T follicular helper cell (primary cell): ENCODE data around the gene LRP3.
"Not testable (repeated sequence)": the region's sequence is repeated elsewhere in the genome, so short reads cannot be mapped to it uniquely, and the experiment has no call there.

Experiments
- DNase-seq: peaks from one replicate; pipeline ENCODE4 v3.0.0-alpha.2; 2020; ENCODE audit warnings: low read depth
- total RNA-seq, 2 experiments: gene quantifications; one replicate each; lab custom pipeline; 2026; lab: John Stamatoyannopoulos, UW

Gene LRP3
- total RNA-seq, result 0.09 to 0.30 reads per million in 2 experiments

GRCh38 chr19:33193865-33194362, at the start of gene LRP3:
LRP3 (plus strand) TSS chr19:33194330; CDS start chr19:33194786, 456 bp downstream.
- no peak for DNase-seq

DNA sequence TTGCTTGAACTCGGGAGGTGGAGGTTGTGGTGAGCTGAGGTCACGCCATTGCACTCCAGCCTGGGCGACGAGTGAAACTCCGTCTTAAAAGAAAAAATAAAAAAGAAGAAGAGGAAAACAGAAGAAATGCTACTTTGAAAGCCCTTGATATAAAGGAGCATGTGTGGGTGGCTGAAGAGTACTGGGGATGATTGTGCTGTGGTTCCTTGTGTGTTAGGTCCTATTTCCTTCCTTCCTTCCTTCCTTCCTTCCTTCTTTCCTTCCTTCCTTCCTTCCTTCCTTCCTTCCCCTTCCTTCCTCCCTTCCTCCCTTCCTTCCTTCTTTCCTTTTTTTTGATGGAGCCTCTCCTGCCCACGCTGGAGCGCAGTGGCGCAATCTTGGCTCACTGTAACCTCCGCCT, 47.9 kb upstream of the LRP3 start:
- DNase-seq, result no peak

DNA sequence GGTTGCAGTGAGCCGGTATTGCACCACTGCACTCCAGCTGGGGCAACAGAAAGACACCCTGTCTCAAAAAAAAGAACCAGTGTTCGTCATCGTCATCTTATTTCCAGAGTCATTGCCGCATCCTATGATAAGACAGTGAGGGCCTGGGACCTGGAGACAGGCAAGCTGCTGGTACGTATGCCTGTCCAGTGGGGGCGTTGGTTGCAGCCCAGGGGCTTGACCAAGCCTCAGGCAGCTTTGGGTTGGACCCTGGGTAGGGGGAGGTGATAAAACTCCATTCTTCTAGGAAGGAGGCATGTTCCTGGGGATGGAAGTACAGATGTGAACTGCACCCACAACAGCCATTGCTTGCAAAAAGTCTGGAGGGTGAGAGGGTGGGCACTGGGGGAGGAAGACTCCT, 46.6 kb upstream of the LRP3 start:
- DNase-seq, result no peak

- no peak for DNase-seq
Measured at GRCh38 chr19:33150852-33151518, 43.1 kb upstream of the LRP3 start.

GRCh38 chr19:33152176-33152575, 42.0 kb upstream of the LRP3 start:
- no peak for DNase-seq

GRCh38 chr19:33152625-33153024, 41.5 kb upstream of the LRP3 start:
- DNase-seq, result not testable (repeated sequence)

- not testable (repeated sequence) for DNase-seq
Measured at GRCh38 chr19:33154313-33154712, 39.8 kb upstream of the LRP3 start.

DNA sequence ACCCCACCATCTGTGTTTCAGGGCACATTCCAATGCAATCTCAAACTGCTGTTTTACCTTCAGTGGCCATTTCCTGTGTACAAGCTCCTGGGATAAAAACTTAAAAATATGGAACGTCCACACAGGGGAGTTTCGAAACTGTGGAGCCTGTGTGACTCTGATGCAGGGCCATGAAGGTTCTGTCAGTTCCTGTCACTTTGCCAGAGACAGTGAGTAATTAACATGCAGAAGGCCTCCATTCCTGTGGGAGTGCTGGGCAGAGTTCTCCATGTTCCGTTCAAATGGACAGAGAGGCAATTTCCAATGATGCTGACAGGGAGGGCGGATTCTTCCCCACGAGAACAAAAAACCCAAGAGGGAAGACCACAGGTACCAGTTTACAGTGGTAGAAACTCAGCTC, 37.8 kb upstream of the LRP3 start:
- no peak for DNase-seq

DNA sequence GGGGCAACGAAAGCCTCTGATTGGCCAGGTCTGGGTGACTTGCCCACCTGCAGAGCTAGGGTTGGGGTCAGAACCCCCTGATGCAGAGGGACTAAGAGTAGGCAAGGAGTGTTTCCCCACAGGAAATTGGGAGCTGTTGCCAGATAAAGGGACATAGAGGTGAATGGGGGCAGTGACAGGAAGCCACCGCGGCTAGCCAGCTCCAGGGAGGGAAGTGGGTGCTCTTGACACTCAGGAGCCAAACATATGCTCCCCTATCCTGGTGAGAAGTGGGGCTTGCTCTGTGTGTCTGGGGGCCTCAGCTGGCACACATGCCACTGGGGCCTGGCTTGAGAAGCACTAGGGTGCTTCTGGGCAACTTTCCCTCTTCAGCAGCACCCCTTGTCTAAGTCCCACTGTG, 36.2 kb upstream of the LRP3 start:
- no peak for DNase-seq

- no peak for DNase-seq
Measured at GRCh38 chr19:33158365-33158764, 35.8 kb upstream of the LRP3 start.

- no peak for DNase-seq
Measured at GRCh38 chr19:33159149-33159548, 35.0 kb upstream of the LRP3 start.

- no peak for DNase-seq
Measured at GRCh38 chr19:33159893-33160292, 34.2 kb upstream of the LRP3 start.

- DNase-seq, result no peak
Measured at GRCh38 chr19:33161201-33161600, 32.9 kb upstream of the LRP3 start.

DNA sequence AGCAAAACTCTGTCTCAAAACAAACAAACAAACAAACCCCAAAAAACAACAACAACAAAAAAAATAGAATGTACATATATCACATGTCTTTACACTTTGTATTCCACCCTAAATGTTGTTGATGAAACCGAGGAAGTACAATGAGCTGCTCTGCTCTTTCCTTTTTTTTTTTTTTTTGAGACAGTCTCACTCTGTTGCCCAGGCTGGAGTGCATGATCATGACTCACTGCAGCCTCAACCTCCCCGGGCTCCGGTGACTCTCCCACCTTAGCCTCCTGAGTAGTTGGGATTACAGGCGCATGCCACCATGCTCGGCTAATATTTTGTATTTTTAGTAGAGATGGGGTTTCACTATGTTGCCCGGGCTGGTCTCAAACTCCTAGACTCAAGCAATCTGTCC, 30.6 kb upstream of the LRP3 start:
- no peak for DNase-seq

DNA sequence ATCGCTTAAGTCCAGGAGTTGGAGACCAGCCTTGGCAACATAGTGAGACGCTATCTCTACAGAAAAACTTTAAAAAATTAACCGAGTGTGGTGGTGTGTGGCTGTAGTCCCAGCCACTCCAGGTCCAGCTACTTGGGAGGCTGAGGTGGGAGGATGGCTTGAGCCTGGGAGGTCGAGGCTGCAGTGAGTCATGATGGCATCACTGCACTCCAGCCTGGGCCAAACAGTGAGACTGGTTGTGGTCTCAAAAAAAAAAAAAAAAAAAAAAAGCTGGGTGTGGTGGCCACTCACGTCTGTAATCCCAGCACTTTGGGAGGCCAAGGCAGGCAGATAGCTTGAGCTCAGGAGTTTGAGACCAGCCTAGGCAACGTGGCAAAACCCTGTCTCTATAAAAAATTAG, 28.1 kb upstream of the LRP3 start:
- not testable (repeated sequence) for DNase-seq

DNA sequence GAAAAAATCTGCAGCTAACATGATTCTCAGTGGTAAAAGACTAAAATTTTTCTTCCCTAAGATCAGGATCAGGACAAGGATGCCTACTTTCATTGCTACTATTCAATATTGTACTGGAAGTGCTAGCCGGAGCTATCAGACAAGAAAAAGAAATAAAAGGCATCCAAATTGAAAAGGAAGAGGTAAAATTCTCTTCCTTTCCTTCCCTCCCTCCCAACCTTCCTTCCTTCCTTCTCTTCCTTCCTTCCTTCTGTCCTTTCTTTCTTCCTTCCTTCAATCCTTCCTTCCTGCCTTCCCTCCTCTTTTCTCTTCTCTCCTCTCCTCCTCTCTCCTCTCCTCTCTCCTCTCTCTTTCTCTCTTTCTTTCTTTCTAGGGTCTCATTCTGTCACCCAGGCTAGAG, 26.7 kb upstream of the LRP3 start:
- DNase-seq, result no peak

- no peak for DNase-seq
Measured at GRCh38 chr19:33168528-33168927, 25.6 kb upstream of the LRP3 start.

GRCh38 chr19:33171222-33171795, 22.8 kb upstream of the LRP3 start:
- DNase-seq, result no peak

DNA sequence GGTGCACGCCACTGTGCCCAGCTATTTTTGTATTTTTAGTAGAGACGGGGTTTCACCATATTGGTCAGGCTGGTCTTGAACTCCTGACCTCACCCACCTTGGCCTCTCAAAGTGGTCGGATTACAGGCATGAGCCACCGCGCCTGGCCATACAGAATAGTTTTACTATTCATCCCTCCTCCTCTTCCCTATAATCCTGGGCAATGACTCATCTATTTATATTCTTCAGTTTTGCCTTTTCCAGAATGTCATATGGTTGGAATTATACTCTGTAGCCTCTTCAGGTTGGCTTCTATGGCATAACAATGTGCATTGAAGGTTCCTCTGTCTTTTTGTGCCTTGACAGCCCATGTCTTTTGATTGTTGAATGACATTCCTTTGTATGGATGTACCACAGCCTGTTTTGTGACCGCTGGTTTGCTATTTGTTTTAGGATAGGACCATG, 22.2 kb upstream of the LRP3 start:
- DNase-seq, result no peak

GRCh38 chr19:33174186-33174585, 19.9 kb upstream of the LRP3 start:
- no peak for DNase-seq

GRCh38 chr19:33175156-33175782, 18.9 kb upstream of the LRP3 start:
- no peak for DNase-seq

DNA sequence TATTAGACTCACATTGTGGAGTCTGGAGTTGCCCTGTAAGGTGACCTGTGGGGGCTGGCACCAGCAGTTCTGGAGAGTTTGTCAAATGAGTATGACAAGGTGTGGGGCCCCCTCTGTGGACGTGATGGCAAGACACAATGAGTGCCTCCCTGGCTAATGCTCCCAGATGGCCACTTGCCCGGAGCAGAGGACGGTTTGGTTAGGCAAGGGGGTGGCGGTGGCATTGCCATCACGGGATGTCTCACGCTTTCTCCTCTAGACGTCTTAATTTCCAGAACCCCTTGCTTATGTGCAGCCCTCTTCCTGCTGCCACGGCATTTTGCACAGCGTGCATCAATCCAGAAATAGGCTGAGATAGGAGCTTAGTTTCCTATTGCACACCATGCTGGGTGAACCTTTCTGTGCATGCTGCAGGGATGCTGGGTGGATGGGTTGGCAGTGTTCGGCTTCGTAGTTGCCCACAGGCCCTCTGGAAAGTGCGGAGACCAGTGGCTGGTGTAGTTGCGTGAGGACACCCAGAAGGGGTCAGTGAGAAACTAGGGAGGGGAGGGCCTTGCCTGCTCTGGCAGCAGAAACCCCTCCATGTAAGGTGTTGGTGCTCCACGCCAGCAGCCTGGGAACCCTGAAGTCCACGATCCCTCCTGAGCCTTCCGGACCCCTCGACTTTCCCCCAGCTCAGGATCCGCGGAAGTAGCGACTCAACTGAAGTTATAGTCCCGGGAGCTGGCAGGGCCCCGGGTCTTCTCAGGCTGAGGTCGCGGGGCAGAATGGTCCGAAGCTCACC, 18.1 kb upstream of the LRP3 start:
- DNase-seq, result peak; percentile 4
